ENCODE results near the gene FAM209B.

GRCh38 chr20:56552911-56553629, 20.0 kb downstream of the FAM209B start:
- TF ChIP-seq, protein P1, sequence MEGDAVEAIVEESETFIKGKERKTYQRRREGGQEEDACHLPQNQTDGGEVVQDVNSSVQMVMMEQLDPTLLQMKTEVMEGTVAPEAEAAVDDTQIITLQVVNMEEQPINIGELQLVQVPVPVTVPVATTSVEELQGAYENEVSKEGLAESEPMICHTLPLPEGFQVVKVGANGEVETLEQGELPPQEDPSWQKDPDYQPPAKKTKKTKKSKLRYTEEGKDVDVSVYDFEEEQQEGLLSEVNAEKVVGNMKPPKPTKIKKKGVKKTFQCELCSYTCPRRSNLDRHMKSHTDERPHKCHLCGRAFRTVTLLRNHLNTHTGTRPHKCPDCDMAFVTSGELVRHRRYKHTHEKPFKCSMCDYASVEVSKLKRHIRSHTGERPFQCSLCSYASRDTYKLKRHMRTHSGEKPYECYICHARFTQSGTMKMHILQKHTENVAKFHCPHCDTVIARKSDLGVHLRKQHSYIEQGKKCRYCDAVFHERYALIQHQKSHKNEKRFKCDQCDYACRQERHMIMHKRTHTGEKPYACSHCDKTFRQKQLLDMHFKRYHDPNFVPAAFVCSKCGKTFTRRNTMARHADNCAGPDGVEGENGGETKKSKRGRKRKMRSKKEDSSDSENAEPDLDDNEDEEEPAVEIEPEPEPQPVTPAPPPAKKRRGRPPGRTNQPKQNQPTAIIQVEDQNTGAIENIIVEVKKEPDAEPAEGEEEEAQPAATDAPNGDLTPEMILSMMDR (conservative IDR thresholded peaks at IDR 0.05; ENCODE audit: low read length) = no peak
- no peak for TF ChIP-seq EZH2phosphoT487 (IDR thresholded peaks at IDR 0.05; ENCODE audit: borderline replicate concordance, low read depth, low read length)
